Measurements from ENCODE around the gene SC5D.

Gene SC5D

GRCh38 chr11:121336279-121336937, 43.8 kb downstream of the SC5D start:
- TF ChIP-seq SPI1 (IDR thresholded peaks at IDR 0.05; ENCODE audit: low read depth, low read length) (no peak), POLR2A (IDR thresholded peaks at IDR 0.05; ENCODE audit: low read depth, low read length) (no peak), POLR2AphosphoS5 (IDR thresholded peaks at IDR 0.05; ENCODE audit: low read depth, low read length) (no peak), PAX5 (IDR thresholded peaks at IDR 0.05; ENCODE audit: insufficient read depth, low read length, severe bottlenecking) (no peak)
- DNase-seq (ENCODE audit: insufficient read length, low spot score) (no peak), FAIRE-seq (peak; percentile 66)

- FAIRE-seq (peak; percentile 93), DNase-seq (ENCODE audit: insufficient read length, low spot score) (no peak)
- no peak for TF ChIP-seq SPI1 (IDR thresholded peaks at IDR 0.05; ENCODE audit: low read depth, low read length)
- no peak for TF ChIP-seq TAF1 (IDR thresholded peaks at IDR 0.05; ENCODE audit: low read depth, low read length)
- TF ChIP-seq POLR2AphosphoS5 (IDR thresholded peaks at IDR 0.05; ENCODE audit: low read depth, low read length) = no peak
- TF ChIP-seq PAX5 (IDR thresholded peaks at IDR 0.05; ENCODE audit: insufficient read depth, low read length, severe bottlenecking) = no peak
- no peak for TF ChIP-seq POU2F2 (IDR thresholded peaks at IDR 0.05; ENCODE audit: low read depth, low read length)
- TF ChIP-seq POLR2A (IDR thresholded peaks at IDR 0.05; ENCODE audit: low read depth, low read length) = no peak
Measured at GRCh38 chr11:121337078-121337477, 44.5 kb downstream of the SC5D start.

- DNase-seq (ENCODE audit: insufficient read length, low spot score) (no peak), FAIRE-seq (peak; percentile 23)
- TF ChIP-seq SPI1 (IDR thresholded peaks at IDR 0.05; ENCODE audit: low read depth, low read length) (no peak), POU2F2 (IDR thresholded peaks at IDR 0.05; ENCODE audit: low read depth, low read length) (0 out of 2 replicates have a peak, but pooled peaks have one; percentile 21), POLR2A (IDR thresholded peaks at IDR 0.05; ENCODE audit: low read depth, low read length) (no peak), POLR2AphosphoS5 (IDR thresholded peaks at IDR 0.05; ENCODE audit: low read depth, low read length) (no peak), TAF1 (IDR thresholded peaks at IDR 0.05; ENCODE audit: low read depth, low read length) (no peak)
Measured at GRCh38 chr11:121337740-121338272, 45.2 kb downstream of the SC5D start.

- DNase-seq (ENCODE audit: insufficient read length, low spot score) (no peak), FAIRE-seq (no peak)
- TF ChIP-seq SPI1 (IDR thresholded peaks at IDR 0.05; ENCODE audit: low read depth, low read length) (no peak), PAX5 (IDR thresholded peaks at IDR 0.05; ENCODE audit: insufficient read depth, low read length, severe bottlenecking) (no peak), POU2F2 (IDR thresholded peaks at IDR 0.05; ENCODE audit: low read depth, low read length) (no peak), POLR2AphosphoS5 (IDR thresholded peaks at IDR 0.05; ENCODE audit: low read depth, low read length) (no peak), TAF1 (IDR thresholded peaks at IDR 0.05; ENCODE audit: low read depth, low read length) (no peak), POLR2A (IDR thresholded peaks at IDR 0.05; ENCODE audit: low read depth, low read length) (no peak)
Measured at GRCh38 chr11:121338536-121338935, 46.0 kb downstream of the SC5D start.

- TF ChIP-seq POLR2A (IDR thresholded peaks at IDR 0.05; ENCODE audit: low read depth, low read length) (no peak), POLR2AphosphoS5 (IDR thresholded peaks at IDR 0.05; ENCODE audit: low read depth, low read length) (no peak), SPI1 (IDR thresholded peaks at IDR 0.05; ENCODE audit: low read depth, low read length) (no peak), PAX5 (IDR thresholded peaks at IDR 0.05; ENCODE audit: insufficient read depth, low read length, severe bottlenecking) (no peak), TAF1 (IDR thresholded peaks at IDR 0.05; ENCODE audit: low read depth, low read length) (no peak), POU2F2 (IDR thresholded peaks at IDR 0.05; ENCODE audit: low read depth, low read length) (no peak)
- FAIRE-seq = peak; percentile 91
- DNase-seq (ENCODE audit: insufficient read length, low spot score) = no peak
Measured at GRCh38 chr11:121340032-121340580, 47.5 kb downstream of the SC5D start.

GRCh38 chr11:121341609-121342008, 49.0 kb downstream of the SC5D start:
- TF ChIP-seq PAX5 (IDR thresholded peaks at IDR 0.05; ENCODE audit: insufficient read depth, low read length, severe bottlenecking) (no peak), POLR2AphosphoS5 (IDR thresholded peaks at IDR 0.05; ENCODE audit: low read depth, low read length) (no peak), POLR2A (IDR thresholded peaks at IDR 0.05; ENCODE audit: low read depth, low read length) (no peak), SPI1 (IDR thresholded peaks at IDR 0.05; ENCODE audit: low read depth, low read length) (no peak), TAF1 (IDR thresholded peaks at IDR 0.05; ENCODE audit: low read depth, low read length) (no peak)
- DNase-seq (ENCODE audit: insufficient read length, low spot score) (no peak), FAIRE-seq (peak; percentile 59)

GRCh38 chr11:121344824-121345223, 52.3 kb downstream of the SC5D start:
- no peak for TF ChIP-seq TAF1 (IDR thresholded peaks at IDR 0.05; ENCODE audit: low read depth, low read length)
- no peak for TF ChIP-seq POLR2AphosphoS5 (IDR thresholded peaks at IDR 0.05; ENCODE audit: low read depth, low read length)
- no peak for TF ChIP-seq SPI1 (IDR thresholded peaks at IDR 0.05; ENCODE audit: low read depth, low read length)
- no peak for TF ChIP-seq POU2F2 (IDR thresholded peaks at IDR 0.05; ENCODE audit: low read depth, low read length)
- TF ChIP-seq PAX5 (IDR thresholded peaks at IDR 0.05; ENCODE audit: insufficient read depth, low read length, severe bottlenecking) = no peak
- no peak for TF ChIP-seq POLR2A (IDR thresholded peaks at IDR 0.05; ENCODE audit: low read depth, low read length)
- FAIRE-seq = no peak
- DNase-seq (ENCODE audit: insufficient read length, low spot score) = no peak

- TF ChIP-seq TAF1 (IDR thresholded peaks at IDR 0.05; ENCODE audit: low read depth, low read length) = no peak
- TF ChIP-seq POU2F2 (IDR thresholded peaks at IDR 0.05; ENCODE audit: low read depth, low read length) = no peak
- TF ChIP-seq POLR2A (IDR thresholded peaks at IDR 0.05; ENCODE audit: low read depth, low read length) = no peak
- TF ChIP-seq PAX5 (IDR thresholded peaks at IDR 0.05; ENCODE audit: insufficient read depth, low read length, severe bottlenecking) = no peak
- TF ChIP-seq POLR2AphosphoS5 (IDR thresholded peaks at IDR 0.05; ENCODE audit: low read depth, low read length) = no peak
- TF ChIP-seq SPI1 (IDR thresholded peaks at IDR 0.05; ENCODE audit: low read depth, low read length) = no peak
- FAIRE-seq (peak; percentile 28), DNase-seq (ENCODE audit: insufficient read length, low spot score) (no peak)
Measured at GRCh38 chr11:121347094-121347493, 54.5 kb downstream of the SC5D start.

- DNase-seq (ENCODE audit: insufficient read length, low spot score) (no peak), FAIRE-seq (no peak)
- TF ChIP-seq PAX5 (IDR thresholded peaks at IDR 0.05; ENCODE audit: insufficient read depth, low read length, severe bottlenecking) (no peak), POLR2A (IDR thresholded peaks at IDR 0.05; ENCODE audit: low read depth, low read length) (no peak), SPI1 (IDR thresholded peaks at IDR 0.05; ENCODE audit: low read depth, low read length) (no peak), POLR2AphosphoS5 (IDR thresholded peaks at IDR 0.05; ENCODE audit: low read depth, low read length) (no peak), TAF1 (IDR thresholded peaks at IDR 0.05; ENCODE audit: low read depth, low read length) (no peak), POU2F2 (IDR thresholded peaks at IDR 0.05; ENCODE audit: low read depth, low read length) (no peak)
Measured at GRCh38 chr11:121347813-121348212, 55.2 kb downstream of the SC5D start.

All from GM12891 (cell line).